Stimulated activated CD8-positive, alpha-beta memory T cell treated with anti-CD3 and anti-CD28 coated beads, Interleukin-7, amount 100 ng/mL, for 4 hours (primary cell): ENCODE results near the gene PLS3.

ENCODE experiments used
- DNase-seq, 2 donors: peaks; one replicate each; pipeline ENCODE4 v3.0.0-alpha.2; 2020; ENCODE audit warnings: low read depth in 2 of 2

The PLS3 gene

GRCh38 chrX:115571712-115572111, 10.7 kb downstream of the PLS3 start:
- DNase-seq: no peak

GRCh38 chrX:115573185-115573584, 12.2 kb downstream of the PLS3 start:
- DNase-seq: no peak

- no peak for DNase-seq
Observed at GRCh38 chrX:115576676-115577075, 15.7 kb downstream of the PLS3 start.

- no peak for DNase-seq
Observed at GRCh38 chrX:115579327-115579726, 18.4 kb downstream of the PLS3 start.

- DNase-seq: no peak
Observed at GRCh38 chrX:115579786-115580294, 18.9 kb downstream of the PLS3 start.

- DNase-seq: no peak
Observed at GRCh38 chrX:115581759-115582615, 21.0 kb downstream of the PLS3 start.

- DNase-seq: no peak
Observed at GRCh38 chrX:115582616-115583495, 21.9 kb downstream of the PLS3 start.

GRCh38 chrX:115583496-115584004, 22.6 kb downstream of the PLS3 start:
- no peak for DNase-seq

- DNase-seq: no peak
Observed at GRCh38 chrX:115584696-115585095, 23.7 kb downstream of the PLS3 start.

- no peak for DNase-seq
Observed at GRCh38 chrX:115588179-115588578, 27.2 kb downstream of the PLS3 start.

GRCh38 chrX:115589419-115589818, 28.4 kb downstream of the PLS3 start:
- DNase-seq: no peak

GRCh38 chrX:115591420-115591819, 30.4 kb downstream of the PLS3 start:
- no peak for DNase-seq

- DNase-seq: no peak
Observed at GRCh38 chrX:115591856-115592842, 31.2 kb downstream of the PLS3 start.

- DNase-seq: no peak
Observed at GRCh38 chrX:115592997-115593734, 32.2 kb downstream of the PLS3 start.

- no peak for DNase-seq
Observed at GRCh38 chrX:115595049-115595448, 34.1 kb downstream of the PLS3 start.

- no peak for DNase-seq
Observed at GRCh38 chrX:115598556-115598955, 37.6 kb downstream of the PLS3 start.

- DNase-seq: no peak
Observed at GRCh38 chrX:115602308-115602707, 41.3 kb downstream of the PLS3 start.

- DNase-seq: no peak
Observed at GRCh38 chrX:115602729-115603389, 41.9 kb downstream of the PLS3 start.

- DNase-seq: no peak
Observed at GRCh38 chrX:115603534-115604074, 42.6 kb downstream of the PLS3 start.

- no peak for DNase-seq
Observed at GRCh38 chrX:115606861-115607260, 45.9 kb downstream of the PLS3 start.
